AG10803 (cell line): Measurements from ENCODE around the gene IPP.
"Not testable (repeated sequence)": the region's sequence is repeated elsewhere in the genome, so short reads cannot be mapped to it uniquely, and the experiment has no call there.

ENCODE experiments used
- DNase-seq: peaks from one replicate; pipeline ENCODE4 v3.0.0; 2010; ENCODE audit warnings: low read depth
- H3K4me3 ChIP-seq: 2 replicates; pipeline ENCODE4 v1.5.1; 2011; ENCODE audit warnings: mild to moderate bottlenecking, low read length, control low read depth
- CTCF ChIP-seq: conservative IDR thresholded peaks from 2 replicates; pipeline ENCODE4 v1.5.1; 2011; ENCODE audit warnings: mild to moderate bottlenecking, low read length, control low read depth, inconsistent platforms

The IPP gene

GRCh38 chr1:45718289-45718688 is 32.2 kb downstream of the IPP start:
- TF ChIP-seq CTCF = no peak
- DNase-seq = no peak
- no peak overlapping the region for H3K4me3 ChIP-seq

- H3K4me3 ChIP-seq = not testable (repeated sequence)
- DNase-seq = peak; percentile 5
These were observed 33.1 kb downstream of the IPP start for GRCh38 chr1:45717386-45717785.

- TF ChIP-seq CTCF = no peak
- no peak overlapping the region for H3K4me3 ChIP-seq
- no peak for DNase-seq
These were observed 33.8 kb downstream of the IPP start for GRCh38 chr1:45716700-45717099.

- no peak for DNase-seq
- no peak overlapping the region for H3K4me3 ChIP-seq
- TF ChIP-seq CTCF = no peak
These were observed 36.7 kb downstream of the IPP start for GRCh38 chr1:45713711-45714110.

- TF ChIP-seq CTCF = no peak
- no peak overlapping the region for H3K4me3 ChIP-seq
- DNase-seq = no peak
These were observed 45.8 kb downstream of the IPP start for GRCh38 chr1:45704637-45705036.

GRCh38 chr1:45694823-45695222 is 55.6 kb downstream of the IPP start:
- no peak for DNase-seq
- H3K4me3 ChIP-seq = no peak overlapping the region
- TF ChIP-seq CTCF = no peak

GRCh38 chr1:45693811-45694210 is 56.6 kb downstream of the IPP start:
- DNase-seq = not testable (repeated sequence)

GRCh38 chr1:45687754-45688740 is 62.4 kb downstream of the IPP start, which contains the start of gene TMEM69:
Gene TMEM69, plus strand, starts transcription at chr1:45688181. Its CDS starts 2,888 bp downstream, at chr1:45691069.
- TF ChIP-seq CTCF = peak; percentile 45
- peak; percentile 93 for DNase-seq

More at GRCh38 chr1:45693811-45694210, 56.6 kb downstream of the IPP start:
- H3K4me3 ChIP-seq = not testable (repeated sequence)

More at GRCh38 chr1:45687754-45688740, 62.4 kb downstream of the IPP start, which contains the start of gene TMEM69:
- H3K4me3 ChIP-seq = peak within 1 kb of the TSS; percentile 97
